ENCODE results near the gene CEP120.
"Not testable (repeated sequence)": the region's sequence is repeated elsewhere in the genome, so short reads cannot be mapped to it uniquely, and the experiment has no call there.

Gene CEP120

GRCh38 chr5:123438244-123438643 is 15.0 kb upstream of the CEP120 start:
- no peak for DNase-seq

GRCh38 chr5:123436201-123436600 is 13.0 kb upstream of the CEP120 start:
- no peak for DNase-seq

- DNase-seq = no peak
Measured at GRCh38 chr5:123434796-123435195, 11.6 kb upstream of the CEP120 start.

GRCh38 chr5:123433596-123433995 is 10.4 kb upstream of the CEP120 start:
- no peak for DNase-seq

GRCh38 chr5:123430441-123430840 is 7.2 kb upstream of the CEP120 start:
- DNase-seq = not testable (repeated sequence)

GRCh38 chr5:123429993-123430392 is 6.8 kb upstream of the CEP120 start:
- no peak for DNase-seq

GRCh38 chr5:123429221-123429954 is 6.2 kb upstream of the CEP120 start:
- DNase-seq = no peak

GRCh38 chr5:123428521-123429220 is 5.5 kb upstream of the CEP120 start:
- DNase-seq = no peak

- DNase-seq = no peak
Measured at GRCh38 chr5:123427281-123427680, 4.1 kb upstream of the CEP120 start.

GRCh38 chr5:123425431-123425830 is 2.2 kb upstream of the CEP120 start:
- DNase-seq = no peak

- no peak for DNase-seq
Measured at GRCh38 chr5:123422433-123423277, 548 bp downstream of the CEP120 start.

GRCh38 chr5:123421773-123422172 is 1.4 kb downstream of the CEP120 start:
- no peak for DNase-seq

GRCh38 chr5:123414974-123415373 is 8.2 kb downstream of the CEP120 start:
- DNase-seq = no peak

- DNase-seq = no peak
Measured at GRCh38 chr5:123412206-123412605, 11.0 kb downstream of the CEP120 start.

GRCh38 chr5:123401999-123402398 is 21.2 kb downstream of the CEP120 start:
- not testable (repeated sequence) for DNase-seq

GRCh38 chr5:123401320-123401719 is 21.9 kb downstream of the CEP120 start:
- DNase-seq = no peak

GRCh38 chr5:123400870-123401291 is 22.3 kb downstream of the CEP120 start:
- DNase-seq = not testable (repeated sequence)

- no peak for DNase-seq
Measured at GRCh38 chr5:123398058-123398733, 25.0 kb downstream of the CEP120 start.

GRCh38 chr5:123397538-123397937 is 25.7 kb downstream of the CEP120 start:
- no peak for DNase-seq

GRCh38 chr5:123391009-123391408 is 32.2 kb downstream of the CEP120 start:
- no peak for DNase-seq

GRCh38 chr5:123389794-123390193 is 33.4 kb downstream of the CEP120 start:
- DNase-seq = no peak

GRCh38 chr5:123387313-123387712 is 35.9 kb downstream of the CEP120 start:
- DNase-seq = no peak

- DNase-seq = no peak
Measured at GRCh38 chr5:123382252-123382651, 41.0 kb downstream of the CEP120 start.
